Measurements from ENCODE around the gene TMEM175.
A peak's percentile ranks its signal among the peaks of the same experiment; 100 is the strongest.
"Not testable (repeated sequence)": the region's sequence is repeated elsewhere in the genome, so short reads cannot be mapped to it uniquely, and the experiment has no call there.

Gene TMEM175

GRCh38 chr4:972651-973424, 40.6 kb downstream of the TMEM175 start:
- no peak for FAIRE-seq

GRCh38 chr4:973431-974397, 41.5 kb downstream of the TMEM175 start, which contains the start of gene DGKQ:
Gene DGKQ (minus strand): TSS chr4:973569. CDS start chr4:973482, 87 bp downstream.
- no peak for FAIRE-seq

DNA sequence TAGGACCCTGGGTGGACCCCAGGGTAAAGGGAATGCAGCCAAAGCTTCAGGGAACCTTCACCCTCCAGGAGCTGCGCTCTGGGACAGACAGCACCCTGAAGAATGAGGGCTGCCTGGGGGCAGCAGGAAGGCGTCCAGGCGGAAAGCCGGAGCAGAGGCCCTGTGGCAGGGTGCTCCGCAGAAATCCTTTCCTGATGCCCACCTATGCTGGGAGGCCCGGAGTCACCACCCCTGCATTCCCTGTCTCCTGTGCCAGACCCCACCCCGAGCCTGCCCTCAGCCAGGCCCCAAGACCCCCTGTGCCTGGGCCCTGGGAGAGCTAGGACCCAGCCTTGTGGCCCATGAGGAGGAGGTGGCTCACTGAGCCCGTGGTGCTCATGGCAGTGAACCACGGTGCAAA, 42.4 kb downstream of the TMEM175 start:
- no peak for FAIRE-seq

DNA sequence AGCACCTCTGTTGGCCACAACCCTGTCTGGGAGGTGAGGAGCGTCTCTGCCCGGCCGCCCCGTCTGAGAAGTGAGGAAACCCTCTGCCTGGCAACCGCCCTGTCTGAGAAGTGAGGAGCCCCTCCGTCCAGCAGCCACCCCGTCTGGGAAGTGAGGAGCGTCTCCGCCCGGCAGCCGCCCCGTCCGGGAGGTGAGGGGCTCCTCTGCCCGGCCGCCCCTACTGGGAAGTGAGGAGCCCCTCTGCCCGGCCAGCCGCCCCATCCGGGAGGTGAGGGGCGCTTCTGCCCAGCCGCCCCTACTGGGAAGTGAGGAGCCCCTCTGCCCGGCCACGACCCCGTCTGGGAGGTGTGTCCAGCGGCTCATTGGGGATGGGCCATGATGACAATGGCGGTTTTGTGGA, 43.8 kb downstream of the TMEM175 start:
- not testable (repeated sequence) for FAIRE-seq

- FAIRE-seq: no peak
Observed at GRCh38 chr4:978957-979701, 46.9 kb downstream of the TMEM175 start.

- no peak for FAIRE-seq
Observed at GRCh38 chr4:982291-982690, 50.0 kb downstream of the TMEM175 start.

GRCh38 chr4:982814-983213, 50.6 kb downstream of the TMEM175 start:
- no peak for FAIRE-seq

DNA sequence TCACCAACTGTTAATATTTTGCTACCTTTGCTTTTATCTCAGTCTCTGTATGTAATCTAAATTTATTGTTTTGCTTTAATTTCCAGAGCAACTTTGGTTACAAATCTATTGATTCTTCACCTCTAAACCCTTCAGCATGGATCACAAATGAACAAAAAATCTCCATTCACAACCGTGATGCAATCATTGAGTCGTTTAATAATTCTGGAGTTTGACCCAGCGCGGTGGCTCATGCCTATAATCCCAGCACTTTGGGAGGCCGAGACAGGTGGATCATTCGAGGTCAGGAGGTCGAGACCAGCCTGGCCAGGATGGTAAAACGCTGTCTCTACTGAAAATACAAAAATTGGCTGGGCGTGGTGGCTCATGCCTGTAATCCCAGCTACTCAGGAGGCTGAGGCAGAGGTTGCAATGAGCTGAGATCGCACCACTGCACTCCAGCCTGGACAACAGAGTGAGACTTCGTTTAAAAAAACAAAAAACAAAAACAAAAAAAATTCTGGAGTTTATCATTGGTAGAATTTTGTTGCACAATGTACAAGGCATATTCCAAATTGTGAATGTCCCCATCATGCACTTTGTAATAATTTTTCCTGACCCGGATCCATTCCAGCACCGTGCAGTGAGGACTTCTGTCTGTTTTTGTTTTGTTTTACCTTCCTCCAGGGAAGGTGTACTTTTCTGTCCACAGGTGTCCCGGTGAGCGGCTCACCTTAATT, 52.2 kb downstream of the TMEM175 start:
- no peak for FAIRE-seq

DNA sequence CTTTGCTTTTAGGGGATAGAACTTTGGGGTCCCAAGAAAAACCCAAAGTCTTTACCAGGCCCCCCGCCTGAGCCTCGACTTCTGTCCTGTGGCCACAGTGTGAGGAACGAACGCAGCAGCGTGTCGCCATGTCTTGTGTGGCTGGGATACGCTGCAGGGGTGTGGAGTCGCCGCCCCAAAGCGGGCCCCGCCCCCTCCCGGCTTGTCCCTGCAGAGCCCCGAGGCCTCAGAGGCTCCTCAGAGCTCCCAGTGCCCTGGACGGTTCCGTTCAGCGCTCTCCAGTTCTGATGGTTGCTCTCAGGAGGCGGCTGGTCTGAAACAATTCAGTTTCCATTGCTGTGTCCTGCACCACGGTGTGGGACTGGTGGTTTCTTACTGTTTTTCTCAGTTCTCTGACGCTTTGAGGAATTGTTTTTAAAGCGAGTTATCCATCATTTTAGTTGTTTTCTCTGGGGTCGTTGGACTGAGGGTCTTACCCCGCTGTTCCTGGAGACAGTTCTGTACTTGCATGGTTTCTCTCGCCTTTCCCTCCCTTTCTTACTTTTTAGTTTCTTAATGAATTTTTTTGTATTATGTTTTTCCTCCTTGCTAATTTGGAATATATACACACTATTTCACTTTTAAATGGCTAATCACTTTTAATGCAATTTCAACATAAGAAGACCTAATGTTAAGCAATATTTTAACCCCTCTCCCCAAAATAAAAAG, 53.0 kb downstream of the TMEM175 start:
- peak; percentile 55 for FAIRE-seq

DNA sequence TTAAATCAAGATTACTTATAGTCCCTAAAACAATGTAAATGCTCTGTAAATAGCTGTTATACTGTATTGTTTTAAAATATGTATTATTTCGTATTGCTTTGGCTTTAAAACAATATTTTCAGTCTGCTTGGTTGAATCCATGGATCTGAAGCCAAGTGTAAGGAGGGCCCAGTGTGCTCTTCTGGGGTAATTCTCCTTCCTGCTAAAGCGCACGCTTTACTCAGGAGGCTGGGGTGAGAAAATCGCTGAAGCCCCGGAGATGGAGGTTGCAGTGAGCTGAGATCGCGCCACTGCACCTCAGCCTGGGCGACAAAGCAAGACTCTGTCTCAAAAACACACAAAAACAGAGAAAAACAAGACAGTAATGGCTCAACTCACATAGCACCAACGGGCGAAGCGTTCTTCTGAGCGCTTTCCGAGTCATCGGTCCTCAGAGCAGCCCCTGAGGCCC, 54.2 kb downstream of the TMEM175 start:
- no peak for FAIRE-seq

GRCh38 chr4:986879-987623, 54.8 kb downstream of the TMEM175 start, which contains the start of gene IDUA:
Gene IDUA (plus strand): TSS chr4:987044. CDS start chr4:987085, 41 bp downstream.
- FAIRE-seq: no peak

DNA sequence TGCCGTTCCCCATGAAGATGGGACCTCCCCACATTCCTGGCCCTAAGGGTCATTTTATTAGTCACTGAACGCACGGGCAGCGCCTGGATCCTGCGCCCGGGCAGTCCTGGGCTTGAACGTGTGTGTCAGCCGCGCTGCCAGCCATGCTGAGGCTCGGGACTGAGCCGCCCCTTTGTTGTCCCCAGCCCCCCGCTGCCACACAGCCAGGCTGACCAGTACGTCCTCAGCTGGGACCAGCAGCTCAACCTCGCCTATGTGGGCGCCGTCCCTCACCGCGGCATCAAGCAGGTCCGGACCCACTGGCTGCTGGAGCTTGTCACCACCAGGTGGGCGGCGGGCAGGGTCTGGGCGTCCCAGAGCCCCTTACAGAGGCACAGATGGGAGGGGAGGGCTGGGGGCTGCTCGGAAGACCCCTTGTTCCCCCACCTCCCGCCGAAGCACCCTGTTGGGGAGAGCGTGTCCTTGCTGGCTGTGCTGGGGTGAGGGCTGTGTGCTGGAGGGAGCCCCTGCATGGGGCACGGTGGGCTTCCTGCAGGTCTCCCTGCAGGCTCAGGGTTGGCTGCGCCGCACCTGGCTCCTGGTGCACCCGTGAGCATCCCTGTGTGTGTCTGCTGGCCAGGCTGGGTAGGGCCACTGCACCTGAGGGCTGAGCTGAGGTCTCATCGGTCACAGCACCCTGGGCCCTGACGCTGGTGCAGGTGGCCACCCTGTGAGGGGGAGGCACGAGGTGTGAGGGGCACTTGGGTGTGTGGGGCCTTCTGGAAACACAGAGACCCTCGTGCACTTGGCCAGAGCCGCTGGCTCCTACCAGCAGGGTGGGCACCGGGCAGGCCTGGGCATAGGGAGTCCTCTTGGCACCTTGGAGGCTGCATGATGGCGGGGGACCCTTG, 55.6 kb downstream of the TMEM175 start:
- FAIRE-seq: no peak

GRCh38 chr4:988726-989721, 56.8 kb downstream of the TMEM175 start:
- FAIRE-seq: no peak

DNA sequence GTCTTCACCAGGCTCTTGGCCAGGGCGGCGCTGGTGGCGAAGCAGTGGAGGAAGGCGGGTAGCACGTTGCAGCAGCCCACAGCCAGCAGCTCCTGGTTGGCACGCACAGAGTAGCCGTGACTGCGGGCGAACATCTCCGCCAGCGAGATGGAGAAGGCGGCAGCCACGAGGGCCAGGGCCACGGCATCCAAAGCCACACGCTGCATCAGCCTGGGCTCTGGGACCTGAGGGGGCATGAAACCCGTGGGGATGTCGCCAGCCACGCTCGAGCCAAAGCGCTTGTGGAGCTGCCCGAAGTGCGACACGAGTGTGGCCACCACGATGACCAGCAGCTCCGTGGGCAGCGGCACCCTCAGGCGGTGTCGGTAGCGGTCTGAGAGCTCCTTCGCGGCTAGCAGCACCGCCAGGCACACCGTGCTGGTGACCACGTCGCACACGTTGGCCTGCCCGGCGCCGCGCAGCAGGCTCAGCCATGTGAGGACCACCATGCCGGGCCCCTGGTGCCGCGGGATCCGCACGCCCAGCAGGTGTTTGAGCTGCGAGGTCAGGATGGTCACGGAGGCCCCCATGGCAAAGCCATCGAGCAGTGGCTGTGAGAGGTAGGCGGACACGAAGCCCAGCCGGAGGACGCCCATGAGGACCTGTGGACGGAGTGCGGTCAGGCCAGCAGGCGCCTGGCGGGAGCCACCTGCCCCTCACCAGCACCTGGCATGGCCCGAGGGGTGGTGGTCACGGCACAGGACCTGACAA, 57.6 kb downstream of the TMEM175 start:
- FAIRE-seq: no peak

- FAIRE-seq: no peak
Observed at GRCh38 chr4:990746-991367, 58.6 kb downstream of the TMEM175 start.

- no peak for FAIRE-seq
Observed at GRCh38 chr4:991451-992296, 59.4 kb downstream of the TMEM175 start.

Measured in G401.6 (cell line).